DOHH2 (cell line): ENCODE measurements around the gene ECEL1.

Experiments
- H3F3A ChIP-seq: fragments of 200-600 bp; sonication (generic), shearing (Covaris generic); 2 replicates; pipeline ENCODE4 v1.6.0; 2016; ENCODE audit warnings: antibody characterized with exemption, mild to moderate bottlenecking; ENCODE audit not compliant: control insufficient read depth, insufficient read depth
- H3K27ac ChIP-seq: fragments of 200-600 bp; sonication (generic); 2 replicates; pipeline ENCODE4 v1.5.1; 2014; ENCODE audit warnings: low read depth, mild to moderate bottlenecking, low read length, moderate library complexity
- H3K27me3 ChIP-seq: fragments of 200-600 bp; sonication (generic); 2 replicates; pipeline ENCODE4 v1.6.1; 2014; ENCODE audit warnings: mild to moderate bottlenecking, low read length, mixed read lengths; ENCODE audit not compliant: control insufficient read depth
- H3K36me3 ChIP-seq: fragments of 200-600 bp; sonication (generic); 2 replicates; pipeline ENCODE4 v1.6.1; 2014; ENCODE audit warnings: mild to moderate bottlenecking, low read length, moderate library complexity, mixed read lengths; ENCODE audit not compliant: control insufficient read depth
- H3K4me1 ChIP-seq: fragments of 200-600 bp; sonication (generic); 2 replicates; pipeline ENCODE4 v1.6.1; 2014; ENCODE audit warnings: mild to moderate bottlenecking, low read length, mixed read lengths; ENCODE audit not compliant: control insufficient read depth
- H3K4me2 ChIP-seq: fragments of 200-600 bp; sonication (generic); 2 replicates; pipeline ENCODE4 v1.6.0; 2014; ENCODE audit warnings: mild to moderate bottlenecking, low read length, moderate library complexity
- H3K4me3 ChIP-seq: fragments of 200-600 bp; sonication (generic); 2 replicates; pipeline ENCODE4 v1.5.1; 2014; ENCODE audit warnings: mild to moderate bottlenecking, low read length, mixed read lengths
- H3K79me2 ChIP-seq: fragments of 200-600 bp; sonication (generic); 2 replicates; pipeline ENCODE4 v1.6.1; 2014; ENCODE audit warnings: mild to moderate bottlenecking, low read length, mixed read lengths; ENCODE audit not compliant: control insufficient read depth
- H3K9me2 ChIP-seq: fragments of 200-600 bp; sonication (generic); replicated peaks from 2 replicates; pipeline ENCODE4 v1.6.1; 2014; ENCODE audit warnings: mild to moderate bottlenecking, low read length, mixed read lengths; ENCODE audit not compliant: control insufficient read depth
- H3K9me3 ChIP-seq: fragments of 200-600 bp; sonication (generic); 2 replicates; pipeline ENCODE4 v1.6.1; 2014; ENCODE audit warnings: antibody characterized with exemption, low read length, mixed read lengths; ENCODE audit not compliant: control insufficient read depth, insufficient read depth
- H4K20me1 ChIP-seq: fragments of 200-600 bp; sonication (generic); 2 replicates; pipeline ENCODE4 v1.6.0; 2014; ENCODE audit warnings: low read depth, mild to moderate bottlenecking, antibody characterized with exemption, low read length, moderate library complexity; ENCODE audit not compliant: control insufficient read depth, insufficient read depth
- CTCF ChIP-seq: fragments of 200-600 bp; sonication (generic); IDR thresholded peaks from one replicate; pipeline ENCODE4 v1.5.1; 2014; ENCODE audit warnings: antibody characterized with exemption, mild to moderate bottlenecking, low read depth, low read length; ENCODE audit not compliant: poor library complexity, severe bottlenecking
- EZH2phosphoT487 ChIP-seq: fragments of 200-600 bp; sonication (generic); IDR thresholded peaks from 2 replicates; pipeline ENCODE4 v1.6.1; 2017; ENCODE audit warnings: borderline replicate concordance, mild to moderate bottlenecking, antibody characterized with exemption, low read length, moderate library complexity, mixed read lengths

ECEL1 gene

GRCh38 chr2:232512602-232513001 lies 25.0 kb upstream of the ECEL1 start:
- H3K4me3 ChIP-seq, result no peak overlapping the region
- no peaks in the 10 kb centered on the region for H3K9me2 ChIP-seq
- TF ChIP-seq CTCF (no peak), EZH2phosphoT487 (no peak)
- H3K27me3 ChIP-seq, result no peaks in the 10 kb centered on the region
- no peaks in the 10 kb centered on the region for H3F3A ChIP-seq
- no peaks in the 10 kb centered on the region for H3K9me3 ChIP-seq
- no peak overlapping the region for H3K4me2 ChIP-seq
- H3K79me2 ChIP-seq, result no peaks in the 10 kb centered on the region
- H3K4me1 ChIP-seq, result peaks cover 9% of the 10 kb centered on the region; the same call in 1 of the 2 replicates
- no peaks in the 10 kb centered on the region for H4K20me1 ChIP-seq
- no peaks in the 10 kb centered on the region for H3K36me3 ChIP-seq
- H3K27ac ChIP-seq, result no peak overlapping the region

- TF ChIP-seq CTCF (no peak), EZH2phosphoT487 (no peak)
- H3K27ac ChIP-seq, result no peak overlapping the region
These were observed 23.8 kb upstream of the ECEL1 start for GRCh38 chr2:232511336-232511890.

GRCh38 chr2:232508251-232508650 lies 20.6 kb upstream of the ECEL1 start:
- Histone ChIP-seq H3K27ac (no peak overlapping the region), H3K79me2 (no peaks in the 10 kb centered on the region), H3K4me1 (no peaks in the 10 kb centered on the region), H3K4me2 (no peak overlapping the region), H3K27me3 (peaks cover 21% of the 10 kb centered on the region), H3K4me3 (no peak overlapping the region), H3K9me3 (no peaks in the 10 kb centered on the region), H3K9me2 (no peaks in the 10 kb centered on the region), H3K36me3 (no peaks in the 10 kb centered on the region), H4K20me1 (no peaks in the 10 kb centered on the region), H3F3A (no peaks in the 10 kb centered on the region)
- TF ChIP-seq CTCF, result peak; percentile 24
- no peak for TF ChIP-seq EZH2phosphoT487

More at GRCh38 chr2:232511336-232511890, 23.8 kb upstream of the ECEL1 start:
- H3K9me2 ChIP-seq, result no peaks in the 10 kb centered on the region
- H3K27me3 ChIP-seq, result no peaks in the 10 kb centered on the region
- H3K4me1 ChIP-seq, result no peaks in the 10 kb centered on the region; the same call in 1 of the 2 replicates
- no peaks in the 10 kb centered on the region for H3K79me2 ChIP-seq
- no peak overlapping the region for H3K4me3 ChIP-seq
- H3K9me3 ChIP-seq, result no peaks in the 10 kb centered on the region
- no peaks in the 10 kb centered on the region for H3K36me3 ChIP-seq
- H3K4me2 ChIP-seq, result no peak overlapping the region
- no peaks in the 10 kb centered on the region for H4K20me1 ChIP-seq
- no peaks in the 10 kb centered on the region for H3F3A ChIP-seq
